ENCODE data around the gene THBS2. TPM values are rescaled to one million over a fixed set of nuclear protein-coding genes. Genes with fewer than 3 reads are reported as not detected.

THBS2 gene
- total and polyA plus RNA-seq, 5 donors from 2014 or later: 0.02 TPM; not detected in 4

GRCh38 chr6:169174516-169175359 lies 78.9 kb downstream of the THBS2 start:
- Histone ChIP-seq H3K27ac (ENCODE audit: insufficient read depth, low read length, poor library complexity, severe bottlenecking) (no peak overlapping the region), H3K4me3 (ENCODE audit: low read depth, low read length) (no peak overlapping the region), H3K4me1 (ENCODE audit: control insufficient read depth, insufficient read depth, low read length, poor library complexity, severe bottlenecking) (no peaks in the 10 kb centered on the region), H3K9me3 (ENCODE audit: control insufficient read depth in 2 of 2, low read length in 2 of 2) (no peaks in the 10 kb centered on the region), H3K27me3 (ENCODE audit: control insufficient read depth, insufficient read depth, low read length) (no peaks in the 10 kb centered on the region), H3K36me3 (ENCODE audit: control insufficient read depth, insufficient read depth, low read length) (no peaks in the 10 kb centered on the region)
- DNase-seq: no peak
- H3K9me3 Mint-ChIP-seq: no peaks in the 10 kb centered on the region
- ATAC-seq (ENCODE audit: low read depth in 2 of 2): no peak
- peaks cover 15% of the 10 kb centered on the region for H3K27me3 Mint-ChIP-seq
- no peaks in the 10 kb centered on the region for H3K36me3 Mint-ChIP-seq
- no peaks in the 10 kb centered on the region for H3K4me1 Mint-ChIP-seq
- no peak overlapping the region for H3K4me3 Mint-ChIP-seq
- H3K27ac Mint-ChIP-seq: no peak overlapping the region

- Mint-ChIP-seq H3K4me1 (no peaks in the 10 kb centered on the region), H3K9me3 (no peaks in the 10 kb centered on the region), H3K27me3 (peaks cover 6% of the 10 kb centered on the region), H3K4me3 (no peak overlapping the region), H3K27ac (peak overlapping the region in 1 of 3 donors; percentile 69), H3K36me3 (no peaks in the 10 kb centered on the region)
- Histone ChIP-seq H3K27ac (ENCODE audit: insufficient read depth, low read length, poor library complexity, severe bottlenecking) (no peak overlapping the region), H3K4me3 (ENCODE audit: low read depth, low read length) (no peak overlapping the region), H3K9me3 (ENCODE audit: control insufficient read depth in 2 of 2, low read length in 2 of 2) (no peaks in the 10 kb centered on the region), H3K4me1 (ENCODE audit: control insufficient read depth, insufficient read depth, low read length, poor library complexity, severe bottlenecking) (no peaks in the 10 kb centered on the region), H3K27me3 (ENCODE audit: control insufficient read depth, insufficient read depth, low read length) (no peaks in the 10 kb centered on the region), H3K36me3 (ENCODE audit: control insufficient read depth, insufficient read depth, low read length) (no peaks in the 10 kb centered on the region)
- no peak for ATAC-seq (ENCODE audit: low read depth in 2 of 2)
- no peak for DNase-seq
These were observed 79.9 kb downstream of the THBS2 start for GRCh38 chr6:169173532-169174268.

DNA sequence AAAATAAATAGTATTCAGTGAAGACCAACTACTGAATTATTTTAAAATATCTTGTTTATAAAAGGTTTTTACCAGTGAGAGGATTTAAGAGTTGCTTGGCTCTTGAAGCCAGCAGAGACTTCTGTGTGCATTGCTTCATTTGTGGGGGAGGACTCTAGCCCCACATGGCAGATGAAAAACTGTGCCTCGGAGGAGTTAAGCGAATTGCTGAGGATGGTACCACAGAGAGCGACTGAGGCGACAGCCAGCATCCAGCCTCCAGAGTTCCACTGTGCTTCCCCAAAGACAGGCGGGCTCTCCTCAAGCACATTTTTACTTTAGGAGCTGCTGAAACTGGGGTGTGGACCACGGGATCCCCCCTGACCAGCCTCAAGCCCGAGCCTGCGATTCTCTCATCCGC lies 80.7 kb downstream of the THBS2 start:
- no peaks in the 10 kb centered on the region for H3K27me3 Mint-ChIP-seq
- H3K4me1 Mint-ChIP-seq: no peaks in the 10 kb centered on the region
- no peaks in the 10 kb centered on the region for H3K36me3 Mint-ChIP-seq
- Histone ChIP-seq H3K36me3 (ENCODE audit: control insufficient read depth, insufficient read depth, low read length) (no peaks in the 10 kb centered on the region), H3K27ac (ENCODE audit: insufficient read depth, low read length, poor library complexity, severe bottlenecking) (no peak overlapping the region), H3K27me3 (ENCODE audit: control insufficient read depth, insufficient read depth, low read length) (no peaks in the 10 kb centered on the region), H3K4me3 (ENCODE audit: low read depth, low read length) (no peak overlapping the region), H3K9me3 (ENCODE audit: control insufficient read depth in 2 of 2, low read length in 2 of 2) (no peaks in the 10 kb centered on the region), H3K4me1 (ENCODE audit: control insufficient read depth, insufficient read depth, low read length, poor library complexity, severe bottlenecking) (no peaks in the 10 kb centered on the region)
- no peak for DNase-seq
- no peak overlapping the region for H3K4me3 Mint-ChIP-seq
- H3K27ac Mint-ChIP-seq: no peak overlapping the region
- ATAC-seq (ENCODE audit: low read depth in 2 of 2): no peak
- H3K9me3 Mint-ChIP-seq: no peaks in the 10 kb centered on the region

GRCh38 chr6:169172456-169172855 lies 81.2 kb downstream of the THBS2 start:
- Mint-ChIP-seq H3K4me3 (no peak overlapping the region), H3K4me1 (no peaks in the 10 kb centered on the region), H3K27ac (no peak overlapping the region), H3K36me3 (no peaks in the 10 kb centered on the region), H3K27me3 (no peaks in the 10 kb centered on the region), H3K9me3 (no peaks in the 10 kb centered on the region)
- Histone ChIP-seq H3K27ac (ENCODE audit: insufficient read depth, low read length, poor library complexity, severe bottlenecking) (no peak overlapping the region), H3K36me3 (ENCODE audit: control insufficient read depth, insufficient read depth, low read length) (no peaks in the 10 kb centered on the region), H3K9me3 (ENCODE audit: control insufficient read depth in 2 of 2, low read length in 2 of 2) (no peaks in the 10 kb centered on the region), H3K4me3 (ENCODE audit: low read depth, low read length) (no peak overlapping the region), H3K27me3 (ENCODE audit: control insufficient read depth, insufficient read depth, low read length) (no peaks in the 10 kb centered on the region), H3K4me1 (ENCODE audit: control insufficient read depth, insufficient read depth, low read length, poor library complexity, severe bottlenecking) (no peaks in the 10 kb centered on the region)
- ATAC-seq (ENCODE audit: low read depth in 2 of 2) (no peak), DNase-seq (no peak)

- H3K4me3 Mint-ChIP-seq: no peak overlapping the region
- no peaks in the 10 kb centered on the region for H3K9me3 ChIP-seq (ENCODE audit: control insufficient read depth in 2 of 2, low read length in 2 of 2)
- no peaks in the 10 kb centered on the region for H3K4me1 Mint-ChIP-seq
- no peaks in the 10 kb centered on the region for H3K9me3 Mint-ChIP-seq
- no peak for DNase-seq
- no peak for ATAC-seq (ENCODE audit: low read depth in 2 of 2)
- H3K27me3 Mint-ChIP-seq: no peaks in the 10 kb centered on the region
- H3K36me3 ChIP-seq (ENCODE audit: control insufficient read depth, insufficient read depth, low read length): no peaks in the 10 kb centered on the region
- no peaks in the 10 kb centered on the region for H3K36me3 Mint-ChIP-seq
- no peaks in the 10 kb centered on the region for H3K4me1 ChIP-seq (ENCODE audit: control insufficient read depth, insufficient read depth, low read length, poor library complexity, severe bottlenecking)
- no peak overlapping the region for H3K4me3 ChIP-seq (ENCODE audit: low read depth, low read length)
- no peak overlapping the region for H3K27ac ChIP-seq (ENCODE audit: insufficient read depth, low read length, poor library complexity, severe bottlenecking)
- H3K27me3 ChIP-seq (ENCODE audit: control insufficient read depth, insufficient read depth, low read length): no peaks in the 10 kb centered on the region
- H3K27ac Mint-ChIP-seq: no peak overlapping the region
These were observed 81.7 kb downstream of the THBS2 start for GRCh38 chr6:169171951-169172350.

DNA sequence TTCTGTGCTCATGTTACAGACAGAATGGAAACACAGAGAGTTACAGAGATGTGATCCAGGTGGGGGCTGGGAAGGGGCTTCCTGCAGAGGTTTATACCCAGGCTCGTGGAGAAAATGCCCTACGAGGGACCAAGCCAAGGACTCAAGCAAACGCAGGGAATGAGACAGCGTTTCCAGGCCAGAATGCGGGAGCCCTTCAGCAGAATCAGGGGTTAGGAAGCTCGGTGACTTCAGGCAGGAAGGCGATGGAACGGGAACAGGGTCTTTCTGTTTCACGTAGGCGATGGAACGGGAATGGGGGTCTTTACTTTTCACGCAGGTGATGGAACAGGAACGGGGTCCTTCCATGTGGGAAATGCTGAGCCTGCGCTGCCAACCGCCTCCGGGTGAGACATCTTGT lies 82.6 kb downstream of the THBS2 start:
- no peaks in the 10 kb centered on the region for H3K27me3 Mint-ChIP-seq
- no peak for ATAC-seq (ENCODE audit: low read depth in 2 of 2)
- H3K9me3 Mint-ChIP-seq: no peaks in the 10 kb centered on the region
- no peak overlapping the region for H3K4me3 Mint-ChIP-seq
- H3K4me1 Mint-ChIP-seq: no peaks in the 10 kb centered on the region
- H3K36me3 ChIP-seq (ENCODE audit: control insufficient read depth, insufficient read depth, low read length): no peaks in the 10 kb centered on the region
- H3K27ac ChIP-seq (ENCODE audit: insufficient read depth, low read length, poor library complexity, severe bottlenecking): no peak overlapping the region
- no peaks in the 10 kb centered on the region for H3K27me3 ChIP-seq (ENCODE audit: control insufficient read depth, insufficient read depth, low read length)
- H3K4me3 ChIP-seq (ENCODE audit: low read depth, low read length): no peak overlapping the region
- H3K9me3 ChIP-seq (ENCODE audit: control insufficient read depth in 2 of 2, low read length in 2 of 2): no peaks in the 10 kb centered on the region
- no peak overlapping the region for H3K27ac Mint-ChIP-seq
- no peaks in the 10 kb centered on the region for H3K36me3 Mint-ChIP-seq
- no peaks in the 10 kb centered on the region for H3K4me1 ChIP-seq (ENCODE audit: control insufficient read depth, insufficient read depth, low read length, poor library complexity, severe bottlenecking)
- DNase-seq: no peak

DNA sequence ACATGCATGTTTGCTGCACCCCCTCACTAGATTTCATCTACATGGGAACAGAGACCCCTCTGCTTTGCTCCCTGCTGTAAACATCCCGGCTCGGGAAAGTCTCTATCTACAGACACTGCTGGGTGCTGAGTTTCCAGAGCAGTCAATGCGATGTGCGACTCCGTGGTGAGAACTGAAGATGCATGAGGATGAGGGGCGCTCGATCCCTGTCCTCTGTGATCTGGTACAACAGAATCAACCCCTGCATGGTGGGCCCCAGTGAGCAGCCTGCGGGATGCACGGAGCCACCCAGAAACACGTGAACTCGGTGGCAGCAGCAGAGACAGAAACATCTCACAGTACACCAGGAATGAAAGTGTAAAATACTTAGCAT lies 83.1 kb downstream of the THBS2 start:
- Histone ChIP-seq H3K4me3 (ENCODE audit: low read depth, low read length) (no peak overlapping the region), H3K27me3 (ENCODE audit: control insufficient read depth, insufficient read depth, low read length) (no peaks in the 10 kb centered on the region), H3K36me3 (ENCODE audit: control insufficient read depth, insufficient read depth, low read length) (no peaks in the 10 kb centered on the region), H3K4me1 (ENCODE audit: control insufficient read depth, insufficient read depth, low read length, poor library complexity, severe bottlenecking) (no peaks in the 10 kb centered on the region), H3K9me3 (ENCODE audit: control insufficient read depth in 2 of 2, low read length in 2 of 2) (no peaks in the 10 kb centered on the region), H3K27ac (ENCODE audit: insufficient read depth, low read length, poor library complexity, severe bottlenecking) (no peak overlapping the region)
- no peaks in the 10 kb centered on the region for H3K9me3 Mint-ChIP-seq
- no peak overlapping the region for H3K4me3 Mint-ChIP-seq
- ATAC-seq (ENCODE audit: low read depth in 2 of 2): no peak
- H3K4me1 Mint-ChIP-seq: no peaks in the 10 kb centered on the region
- H3K27me3 Mint-ChIP-seq: no peaks in the 10 kb centered on the region
- no peak overlapping the region for H3K27ac Mint-ChIP-seq
- no peak for DNase-seq
- H3K36me3 Mint-ChIP-seq: no peaks in the 10 kb centered on the region
